Subcutaneous adipose tissue (tissue), 4 donors: ENCODE data around the gene CDH12. TPM values are rescaled to one million over a fixed set of nuclear protein-coding genes. Genes with fewer than 3 reads are reported as not detected.

ENCODE experiments used
- total RNA-seq, 4 donors: library from RNA; depleted of rRNA; stranded (reverse); fragments of >200 nt; gene quantifications; one replicate each; pipeline ENCODE4 v1.1.0, GENCODE V29; 2016
- TF ChIP-seq, protein P1 (sequence below): fragments of 450-650 bp; IDR thresholded peaks from one replicate; pipeline ENCODE4 v1.5.1; 2016; ENCODE audit warnings: low read depth, mild to moderate bottlenecking, control low read depth, antibody characterized with exemption, moderate library complexity

Gene CDH12
- total RNA-seq, 4 donors from 2014 or later, result 0.17 to 0.44 TPM; not detected in 2

DNA sequence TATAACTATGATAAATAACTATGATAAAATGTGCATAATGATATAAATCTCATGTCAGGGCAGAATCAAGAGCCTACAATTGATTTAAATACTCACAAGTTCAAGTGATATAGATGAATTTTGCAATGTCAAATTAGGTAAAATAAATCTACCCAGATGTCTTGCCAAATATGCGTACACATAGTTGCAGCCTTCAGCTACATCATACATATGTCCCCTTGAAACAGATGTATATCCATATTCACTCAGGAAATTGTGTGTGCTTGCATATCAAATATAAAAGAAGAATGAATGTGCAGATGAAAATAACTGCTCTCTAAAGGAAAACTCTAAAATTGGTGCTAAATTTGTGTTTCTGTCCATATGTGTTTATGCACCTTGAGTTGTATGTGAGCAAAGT lies 130.7 kb downstream of the CDH12 start:
- TF ChIP-seq, protein P1, sequence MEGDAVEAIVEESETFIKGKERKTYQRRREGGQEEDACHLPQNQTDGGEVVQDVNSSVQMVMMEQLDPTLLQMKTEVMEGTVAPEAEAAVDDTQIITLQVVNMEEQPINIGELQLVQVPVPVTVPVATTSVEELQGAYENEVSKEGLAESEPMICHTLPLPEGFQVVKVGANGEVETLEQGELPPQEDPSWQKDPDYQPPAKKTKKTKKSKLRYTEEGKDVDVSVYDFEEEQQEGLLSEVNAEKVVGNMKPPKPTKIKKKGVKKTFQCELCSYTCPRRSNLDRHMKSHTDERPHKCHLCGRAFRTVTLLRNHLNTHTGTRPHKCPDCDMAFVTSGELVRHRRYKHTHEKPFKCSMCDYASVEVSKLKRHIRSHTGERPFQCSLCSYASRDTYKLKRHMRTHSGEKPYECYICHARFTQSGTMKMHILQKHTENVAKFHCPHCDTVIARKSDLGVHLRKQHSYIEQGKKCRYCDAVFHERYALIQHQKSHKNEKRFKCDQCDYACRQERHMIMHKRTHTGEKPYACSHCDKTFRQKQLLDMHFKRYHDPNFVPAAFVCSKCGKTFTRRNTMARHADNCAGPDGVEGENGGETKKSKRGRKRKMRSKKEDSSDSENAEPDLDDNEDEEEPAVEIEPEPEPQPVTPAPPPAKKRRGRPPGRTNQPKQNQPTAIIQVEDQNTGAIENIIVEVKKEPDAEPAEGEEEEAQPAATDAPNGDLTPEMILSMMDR, result no peak

DNA sequence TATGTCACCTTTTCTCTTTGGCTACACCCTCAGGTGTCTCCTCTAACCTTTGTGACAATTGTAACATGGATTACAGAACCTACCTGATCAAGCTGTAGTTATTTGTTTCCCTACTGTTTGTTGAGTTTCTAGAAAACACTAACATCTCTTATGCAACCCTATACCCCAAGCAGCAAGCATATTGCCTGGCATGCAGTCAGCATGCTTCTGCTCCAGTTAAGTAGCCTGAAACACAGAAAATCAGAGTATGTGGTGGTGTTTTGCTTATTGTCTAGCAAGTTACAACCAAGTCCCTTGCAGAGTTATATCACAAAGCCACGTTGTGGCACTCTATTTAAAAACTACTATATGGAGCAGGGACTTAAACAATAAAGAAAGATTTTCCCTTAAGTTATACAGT lies 131.1 kb downstream of the CDH12 start:
- TF ChIP-seq, protein P1, result no peak

DNA sequence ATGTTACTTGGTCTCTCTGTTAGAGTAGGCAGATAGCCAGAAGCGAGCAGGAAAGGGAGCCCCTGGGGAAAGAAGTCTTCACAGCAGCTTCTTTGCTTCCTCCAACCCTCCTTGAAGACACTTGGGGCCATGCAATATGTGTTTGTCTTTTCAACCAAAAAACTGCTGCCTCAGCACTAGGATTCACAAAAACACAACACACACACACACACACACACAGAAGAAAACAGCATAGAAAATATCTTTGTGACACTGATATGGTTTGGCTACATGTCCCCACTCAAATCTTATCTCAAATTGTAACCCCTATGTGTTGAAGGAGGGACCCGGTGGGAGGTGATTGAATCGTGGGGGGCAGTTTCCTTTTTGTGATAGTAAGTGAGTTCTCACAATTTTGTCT lies 133.3 kb downstream of the CDH12 start:
- TF ChIP-seq, protein P1, result no peak

GRCh38 chr5:22710660-22711059 lies 142.5 kb downstream of the CDH12 start:
- TF ChIP-seq, protein P1, result no peak

DNA sequence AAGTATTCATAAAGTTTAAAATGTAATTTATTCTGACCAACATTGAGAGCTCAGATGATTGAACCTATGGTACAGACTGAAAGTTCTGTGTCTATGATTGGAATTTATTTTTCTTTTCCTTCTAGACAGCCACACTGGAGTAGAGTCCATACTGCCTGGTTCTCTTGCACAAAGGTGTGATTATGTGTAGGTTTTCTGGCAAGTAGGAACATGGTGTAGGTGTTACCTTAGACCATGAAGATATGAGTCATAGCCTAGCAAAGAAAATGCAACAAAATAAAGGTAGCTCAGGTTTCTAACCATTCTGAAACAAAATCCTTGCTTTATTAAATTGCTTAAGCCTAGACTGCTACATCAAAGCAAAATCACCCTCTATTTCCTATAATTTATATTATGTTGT lies 143.4 kb downstream of the CDH12 start:
- TF ChIP-seq, protein P1, result no peak

DNA sequence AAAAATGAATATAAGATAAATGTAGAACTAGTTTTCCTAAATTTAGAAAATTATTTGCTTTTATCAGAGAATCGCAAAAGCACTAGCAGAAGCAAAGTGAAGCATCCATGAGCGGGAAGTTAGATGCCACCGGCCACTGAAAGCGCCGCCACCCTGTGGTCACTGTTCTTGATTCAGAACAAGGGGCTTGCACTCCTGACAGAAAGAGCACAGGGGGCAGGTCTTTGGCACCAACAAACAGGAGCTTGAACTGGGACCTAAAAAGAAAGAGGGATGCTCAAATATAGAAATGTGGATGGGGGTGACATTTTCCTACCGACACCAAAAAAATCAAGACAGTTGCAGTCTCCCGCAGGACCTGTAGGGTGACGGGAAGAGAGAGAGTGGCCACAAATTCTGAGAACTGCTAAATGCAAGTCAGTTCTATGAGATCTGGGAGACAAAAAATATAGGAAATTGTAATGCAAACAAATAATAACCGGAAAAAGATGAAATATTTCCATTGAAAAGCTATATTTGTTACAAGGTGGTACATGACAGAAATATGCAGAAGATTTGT lies 144.3 kb downstream of the CDH12 start:
- TF ChIP-seq, protein P1, result no peak

DNA sequence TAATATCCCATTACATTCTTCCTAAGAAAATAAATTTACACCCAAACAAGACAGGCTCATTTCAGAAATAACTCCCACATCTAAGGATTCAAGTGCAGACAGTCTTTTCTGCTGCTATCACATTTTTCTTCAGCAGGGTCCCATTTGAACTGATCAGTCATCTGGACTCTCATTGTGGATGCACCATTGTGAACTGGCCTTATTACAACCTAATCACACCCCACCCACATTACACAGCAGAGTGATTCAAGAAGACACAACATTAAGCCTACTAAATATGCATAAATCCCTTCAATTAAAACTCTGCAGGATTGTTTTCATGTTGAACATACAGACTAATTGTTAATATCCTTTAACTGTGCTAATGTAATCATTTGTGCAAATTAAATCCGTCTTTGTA lies 146.2 kb downstream of the CDH12 start:
- TF ChIP-seq, protein P1, result no peak
